Effector memory CD4-positive, alpha-beta T cell (primary cell): Measurements from ENCODE around the gene MAN2B2.
A peak's percentile ranks its signal among the peaks of the same experiment; 100 is the strongest.

Source experiments
- DNase-seq, 3 donors: peaks; one replicate each; pipeline ENCODE4 v3.0.0-alpha.2; 2020
- H3K27ac ChIP-seq: 2 replicates; pipeline ENCODE4 v1.7.0; 2013; ENCODE audit warnings: mild to moderate bottlenecking, low read length, moderate library complexity; ENCODE audit not compliant: insufficient read depth, poor library complexity, severe bottlenecking
- H3K27me3 ChIP-seq: replicated peaks from 2 replicates; pipeline ENCODE4 v1.7.0; 2013; ENCODE audit warnings: mild to moderate bottlenecking, low read length; ENCODE audit not compliant: insufficient read depth, control insufficient read depth, poor library complexity, severe bottlenecking
- H3K36me3 ChIP-seq: 2 replicates; pipeline ENCODE4 v1.7.0; 2013; ENCODE audit warnings: mild to moderate bottlenecking, low read length, moderate library complexity; ENCODE audit not compliant: control insufficient read depth, insufficient read depth
- H3K4me1 ChIP-seq: 2 replicates; pipeline ENCODE4 v1.7.0; 2013; ENCODE audit warnings: low read length, mild to moderate bottlenecking; ENCODE audit not compliant: control insufficient read depth, insufficient read depth, poor library complexity, severe bottlenecking
- H3K4me3 ChIP-seq: 2 replicates; pipeline ENCODE4 v1.7.0; 2013; ENCODE audit warnings: low read length, low read depth, mild to moderate bottlenecking; ENCODE audit not compliant: insufficient read depth, poor library complexity, severe bottlenecking
- H3K9me3 ChIP-seq: 2 replicates; pipeline ENCODE4 v1.7.0; 2013; ENCODE audit warnings: mild to moderate bottlenecking, low read length, moderate library complexity; ENCODE audit not compliant: control insufficient read depth

MAN2B2 gene

DNA sequence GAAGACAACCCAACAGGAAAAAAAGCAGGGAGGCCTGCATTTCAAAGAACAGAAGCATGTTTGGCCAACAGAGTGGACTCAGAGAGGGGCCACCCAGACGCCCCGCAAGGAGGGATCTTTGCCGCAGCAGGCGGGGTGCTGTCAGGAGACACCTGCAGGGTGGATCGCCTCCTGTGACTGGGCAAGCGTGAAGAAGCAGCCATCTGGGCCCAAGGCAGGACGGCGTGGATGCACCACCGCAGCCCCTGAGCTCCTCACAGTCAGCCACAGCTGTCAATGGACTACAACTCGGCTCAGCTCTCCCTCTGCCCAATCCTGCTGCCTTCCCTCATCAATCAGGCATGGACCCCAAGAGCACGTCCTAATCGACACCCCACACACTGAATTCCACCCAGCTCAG, 32.0 kb upstream of the MAN2B2 start:
- H3K36me3 ChIP-seq = no peaks in the 10 kb centered on the region
- H3K9me3 ChIP-seq = no peaks in the 10 kb centered on the region
- H3K27ac ChIP-seq = no peak overlapping the region
- no peaks in the 10 kb centered on the region for H3K4me1 ChIP-seq
- no peak for DNase-seq
- H3K4me3 ChIP-seq = no peak overlapping the region
- peaks cover 9% of the 10 kb centered on the region for H3K27me3 ChIP-seq

DNA sequence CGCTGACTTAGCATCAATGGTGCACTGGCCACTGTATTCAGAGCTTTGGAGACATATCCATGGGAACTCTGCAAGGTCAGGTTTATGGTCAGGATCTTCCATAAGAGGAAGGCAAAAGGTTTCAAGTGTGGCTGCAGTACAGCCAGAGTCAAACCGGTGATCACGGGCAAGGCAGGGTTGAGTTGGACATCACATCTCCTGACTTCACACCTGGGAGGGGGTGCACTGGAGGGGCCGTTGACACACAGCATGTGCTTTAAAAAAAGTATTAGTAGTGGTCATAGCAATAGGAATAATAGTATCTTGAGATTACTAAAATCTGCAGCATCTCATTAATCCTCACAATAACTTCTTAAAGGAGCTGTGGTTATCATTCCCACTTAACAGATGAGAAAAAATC, 28.9 kb upstream of the MAN2B2 start:
- no peaks in the 10 kb centered on the region for H3K36me3 ChIP-seq
- H3K4me1 ChIP-seq = no peaks in the 10 kb centered on the region
- no peak overlapping the region for H3K27ac ChIP-seq
- no peak overlapping the region for H3K4me3 ChIP-seq
- no peaks in the 10 kb centered on the region for H3K9me3 ChIP-seq
- peaks cover 9% of the 10 kb centered on the region for H3K27me3 ChIP-seq
- no peak for DNase-seq

GRCh38 chr4:6546681-6547447, 28.1 kb upstream of the MAN2B2 start:
- H3K27me3 ChIP-seq = peaks cover 9% of the 10 kb centered on the region

DNA sequence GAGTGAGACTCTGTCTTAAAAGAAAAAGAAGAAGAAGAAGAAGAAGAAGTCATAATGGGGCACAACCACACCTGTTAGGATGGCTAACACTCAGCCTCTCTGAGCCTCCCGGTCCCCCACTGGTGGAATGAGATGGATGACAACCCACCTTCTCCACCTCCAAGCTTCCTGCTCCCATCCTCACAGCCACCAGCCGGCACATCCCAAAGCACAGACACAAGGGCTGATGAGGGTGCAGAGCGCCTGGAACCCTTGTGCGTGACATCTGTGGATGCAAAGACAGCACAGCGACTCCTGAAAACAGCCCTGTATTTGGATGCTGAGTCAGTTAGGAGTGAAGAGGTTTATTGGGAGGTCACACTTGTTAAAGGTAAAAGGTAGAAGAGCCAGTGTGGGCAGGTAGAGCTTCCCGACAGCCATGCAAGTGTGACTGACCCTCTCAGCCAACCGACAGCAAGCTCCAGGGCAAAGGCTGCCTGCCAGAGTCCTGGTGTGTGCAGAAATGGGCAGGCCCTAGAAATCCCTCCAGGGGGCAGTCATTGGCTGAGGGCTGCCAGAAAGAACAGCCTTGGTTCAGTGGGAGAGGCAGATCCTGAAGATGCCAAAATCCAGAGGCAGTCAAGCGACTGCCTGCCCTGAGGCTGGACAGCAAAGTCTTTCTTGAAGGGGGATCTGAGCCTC, 26.6 kb upstream of the MAN2B2 start:
- H3K27ac ChIP-seq = no peak overlapping the region
- no peaks in the 10 kb centered on the region for H3K36me3 ChIP-seq
- DNase-seq = no peak
- H3K9me3 ChIP-seq = peaks cover 5% of the 10 kb centered on the region
- H3K4me1 ChIP-seq = no peaks in the 10 kb centered on the region
- H3K27me3 ChIP-seq = peaks cover 14% of the 10 kb centered on the region
- H3K4me3 ChIP-seq = no peak overlapping the region

More at GRCh38 chr4:6546681-6547447, 28.1 kb upstream of the MAN2B2 start:
- H3K4me3 ChIP-seq = no peak overlapping the region
- H3K27ac ChIP-seq = no peak overlapping the region
- peak in 1 of 3 donors; percentile 26 for DNase-seq
- no peaks in the 10 kb centered on the region for H3K36me3 ChIP-seq
- H3K9me3 ChIP-seq = peaks cover 5% of the 10 kb centered on the region
- no peaks in the 10 kb centered on the region for H3K4me1 ChIP-seq

DNA sequence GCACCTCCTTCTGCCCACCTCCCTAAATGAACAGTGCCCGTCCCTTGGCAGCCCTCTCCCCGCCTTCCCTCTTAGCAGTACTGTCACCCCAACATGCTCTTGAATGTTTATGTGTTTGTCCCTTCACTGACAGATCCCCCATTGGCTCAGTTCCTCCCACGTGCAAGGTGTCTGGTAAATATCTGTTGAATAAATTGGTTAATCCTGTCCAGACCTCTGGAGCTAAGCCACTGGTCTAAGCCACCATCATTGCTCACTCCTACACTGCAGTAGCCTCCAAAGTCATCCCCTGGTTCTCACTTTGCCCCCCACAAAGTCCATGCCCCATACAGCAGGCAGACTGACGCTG, 26.1 kb upstream of the MAN2B2 start:
- Histone ChIP-seq H3K4me1 (no peaks in the 10 kb centered on the region), H3K27ac (no peak overlapping the region), H3K27me3 (peaks cover 14% of the 10 kb centered on the region), H3K4me3 (no peak overlapping the region), H3K36me3 (no peaks in the 10 kb centered on the region), H3K9me3 (peaks cover 5% of the 10 kb centered on the region)
- DNase-seq = no peak

DNA sequence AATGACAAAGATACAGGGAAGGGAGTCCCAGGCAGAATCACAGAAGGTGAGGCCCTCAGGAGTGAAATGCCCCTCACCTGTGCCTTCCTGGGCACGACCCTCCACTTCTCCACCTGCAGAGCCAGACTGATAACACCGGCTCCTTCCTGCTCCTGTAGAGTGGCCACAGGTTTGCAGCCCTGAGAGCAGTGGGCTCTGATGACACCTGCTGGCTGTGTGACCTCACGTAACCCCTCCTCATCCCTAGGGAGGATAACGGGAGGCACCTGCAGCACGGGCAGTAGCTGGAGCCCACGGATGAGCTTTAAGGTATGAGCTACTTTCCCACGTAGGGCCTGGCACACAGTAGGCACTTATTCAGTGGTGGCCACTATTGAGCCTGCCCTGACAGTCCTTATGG, 25.5 kb upstream of the MAN2B2 start:
- Histone ChIP-seq H3K27ac (no peak overlapping the region), H3K36me3 (no peaks in the 10 kb centered on the region), H3K4me1 (no peaks in the 10 kb centered on the region), H3K27me3 (peaks cover 14% of the 10 kb centered on the region), H3K9me3 (peaks cover 5% of the 10 kb centered on the region), H3K4me3 (no peak overlapping the region)
- no peak for DNase-seq

DNA sequence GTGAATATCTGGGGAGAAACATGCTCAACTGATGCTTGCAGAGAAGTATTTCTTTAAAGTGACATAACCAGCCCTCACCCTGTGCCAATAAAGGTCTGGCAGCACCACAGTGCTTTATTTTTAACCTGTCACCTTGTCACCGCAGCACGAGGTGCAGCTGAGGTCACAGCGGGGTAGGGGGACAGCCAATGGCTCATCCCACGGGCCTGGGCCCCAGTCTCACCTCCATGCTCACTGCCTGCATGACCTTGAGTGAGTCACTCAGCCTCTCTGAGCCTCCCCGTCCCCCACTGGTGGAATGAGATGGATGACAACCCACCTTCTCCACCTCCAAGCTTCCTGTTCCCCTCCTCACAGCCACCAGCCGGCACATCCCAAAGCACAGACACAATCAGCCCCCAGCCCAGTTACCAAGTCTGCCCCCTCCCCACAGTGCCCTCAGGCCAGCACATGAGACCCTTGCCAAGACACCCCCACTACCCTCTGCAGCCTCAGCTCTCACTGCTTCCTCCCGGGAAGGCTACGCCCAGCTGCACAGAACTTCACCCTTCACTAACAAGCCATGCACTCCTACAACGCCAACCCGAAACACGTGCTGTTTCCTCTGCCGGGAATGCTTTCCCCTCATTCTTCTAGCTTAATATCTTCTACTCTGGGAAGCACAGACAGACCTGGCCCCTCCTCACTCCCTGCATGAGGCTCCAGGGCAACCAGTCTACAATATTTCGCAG, 24.9 kb upstream of the MAN2B2 start:
- H3K36me3 ChIP-seq = no peaks in the 10 kb centered on the region
- peaks cover 5% of the 10 kb centered on the region for H3K9me3 ChIP-seq
- peaks cover 14% of the 10 kb centered on the region for H3K27me3 ChIP-seq
- H3K4me3 ChIP-seq = no peak overlapping the region
- DNase-seq = no peak
- no peak overlapping the region for H3K27ac ChIP-seq
- H3K4me1 ChIP-seq = no peaks in the 10 kb centered on the region

DNA sequence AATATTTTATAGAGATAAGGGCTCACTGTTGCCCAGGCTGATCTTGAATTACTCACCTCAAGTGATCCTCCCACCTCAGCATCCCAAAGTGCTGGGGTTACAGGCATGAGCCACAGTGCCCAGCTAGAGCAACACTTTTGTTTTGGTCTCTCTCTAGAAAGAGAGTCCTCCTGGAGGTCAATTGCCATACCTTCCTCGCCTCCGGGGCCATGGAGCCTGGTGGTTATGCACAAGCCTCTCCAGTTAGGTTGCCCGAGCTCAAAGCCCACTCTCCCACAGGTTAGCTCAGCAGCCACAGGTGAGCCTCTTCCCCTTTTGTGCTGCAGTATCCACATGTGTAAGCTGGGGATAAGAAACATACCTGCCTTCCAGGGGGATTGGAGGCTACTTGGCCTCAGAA, 24.2 kb upstream of the MAN2B2 start:
- no peak for DNase-seq
- H3K9me3 ChIP-seq = peaks cover 5% of the 10 kb centered on the region
- peaks cover 14% of the 10 kb centered on the region for H3K27me3 ChIP-seq
- H3K27ac ChIP-seq = no peak overlapping the region
- no peaks in the 10 kb centered on the region for H3K4me1 ChIP-seq
- H3K4me3 ChIP-seq = no peak overlapping the region
- no peaks in the 10 kb centered on the region for H3K36me3 ChIP-seq

DNA sequence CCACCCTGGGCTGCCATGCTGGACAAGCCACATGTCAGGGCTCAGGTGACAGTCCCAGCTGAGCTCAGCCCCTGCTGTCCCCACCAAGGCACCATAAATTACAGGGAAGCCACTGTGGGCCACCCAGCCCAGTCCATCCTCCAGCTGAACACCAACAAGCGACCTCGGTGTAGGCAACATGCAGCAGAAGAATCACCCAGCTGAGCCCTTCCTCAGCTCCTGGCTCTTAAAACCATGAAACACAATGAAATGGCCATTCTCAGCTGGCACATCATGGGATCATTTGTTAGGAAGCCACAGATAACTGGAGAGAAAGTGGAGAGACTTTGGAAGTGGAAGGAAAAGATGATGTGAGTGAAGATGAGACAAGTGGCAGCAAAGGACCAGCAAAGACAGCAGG, 23.3 kb upstream of the MAN2B2 start:
- H3K27me3 ChIP-seq = peaks cover 15% of the 10 kb centered on the region
- no peaks in the 10 kb centered on the region for H3K4me1 ChIP-seq
- H3K9me3 ChIP-seq = peaks cover 5% of the 10 kb centered on the region

GRCh38 chr4:6555519-6555918, 19.5 kb upstream of the MAN2B2 start:
- Histone ChIP-seq H3K27ac (no peak overlapping the region), H3K4me1 (no peaks in the 10 kb centered on the region), H3K36me3 (no peaks in the 10 kb centered on the region), H3K9me3 (peaks cover 5% of the 10 kb centered on the region), H3K27me3 (peaks cover 15% of the 10 kb centered on the region), H3K4me3 (no peak overlapping the region)
- no peak for DNase-seq

More for the DNA sequence above, 23.3 kb upstream of the MAN2B2 start:
- Histone ChIP-seq H3K27ac (no peak overlapping the region), H3K36me3 (no peaks in the 10 kb centered on the region), H3K4me3 (no peak overlapping the region)
- no peak for DNase-seq
